ENCODE results near the gene NRXN2. TPM values are rescaled to one million over a fixed set of nuclear protein-coding genes. Genes with fewer than 3 reads are reported as not detected.

Gene NRXN2
- total RNA-seq, 2 experiments from 2014 or later: 0.13 to 0.34 TPM

- Mint-ChIP-seq H3K9me3 (ENCODE audit: insufficient read depth) (no peaks in the 10 kb centered on the region), H3K27ac (no peak overlapping the region), H3K27me3 (ENCODE audit: low read depth) (no peaks in the 10 kb centered on the region), H3K4me1 (ENCODE audit: low read depth) (no peaks in the 10 kb centered on the region), H3K36me3 (ENCODE audit: low read depth) (no peaks in the 10 kb centered on the region), H3K4me3 (no peak overlapping the region)
- ChIA-PET CTCF (interaction anchor here (1.0 kb wide), 2 partner anchors 44 to 212 kb away, joined by 3 to 5 read pairs; no protein-coding TSS in a partner anchor), POLR2A (no interaction called here)
- no peak for ATAC-seq
- DNase-seq: no peak
These were observed 62.3 kb downstream of the NRXN2 start for GRCh38 chr11:64660706-64661105.

GRCh38 chr11:64660205-64660604, 62.8 kb downstream of the NRXN2 start:
- ChIA-PET POLR2A (no interaction called here), CTCF (interaction anchor here (0.8 to 1.0 kb wide), 3 partner anchors 9 to 211 kb away, joined by 3 to 5 read pairs (median 3); no protein-coding TSS in a partner anchor)
- no peaks in the 10 kb centered on the region for H3K36me3 Mint-ChIP-seq (ENCODE audit: low read depth)
- no peaks in the 10 kb centered on the region for H3K9me3 Mint-ChIP-seq (ENCODE audit: insufficient read depth)
- no peak overlapping the region for H3K4me3 Mint-ChIP-seq
- ATAC-seq (no peak), DNase-seq (no peak)
- no peaks in the 10 kb centered on the region for H3K27me3 Mint-ChIP-seq (ENCODE audit: low read depth)
- H3K4me1 Mint-ChIP-seq (ENCODE audit: low read depth): no peaks in the 10 kb centered on the region
- no peak overlapping the region for H3K27ac Mint-ChIP-seq

- H3K4me1 Mint-ChIP-seq (ENCODE audit: low read depth): no peaks in the 10 kb centered on the region
- no peaks in the 10 kb centered on the region for H3K9me3 Mint-ChIP-seq (ENCODE audit: insufficient read depth)
- H3K27me3 Mint-ChIP-seq (ENCODE audit: low read depth): no peaks in the 10 kb centered on the region
- H3K4me3 Mint-ChIP-seq: no peak overlapping the region
- no peak for ATAC-seq
- ChIA-PET POLR2A (no interaction called here), CTCF (interaction anchor here (0.8 to 1.4 kb wide), 5 partner anchors 9 to 211 kb away, joined by 3 to 5 read pairs (median 3); no protein-coding TSS in a partner anchor)
- no peak overlapping the region for H3K27ac Mint-ChIP-seq
- H3K36me3 Mint-ChIP-seq (ENCODE audit: low read depth): no peaks in the 10 kb centered on the region
- no peak for DNase-seq
These were observed 63.4 kb downstream of the NRXN2 start for GRCh38 chr11:64659417-64660144.

GRCh38 chr11:64658265-64658664, 64.7 kb downstream of the NRXN2 start:
- Mint-ChIP-seq H3K36me3 (ENCODE audit: low read depth) (no peaks in the 10 kb centered on the region), H3K4me3 (no peak overlapping the region), H3K4me1 (ENCODE audit: low read depth) (no peaks in the 10 kb centered on the region), H3K9me3 (ENCODE audit: insufficient read depth) (no peaks in the 10 kb centered on the region), H3K27ac (no peak overlapping the region), H3K27me3 (ENCODE audit: low read depth) (no peaks in the 10 kb centered on the region)
- ChIA-PET POLR2A (no interaction called here), CTCF (interaction anchor here (1.0 to 1.4 kb wide), 2 partner anchors 31 to 209 kb away, joined by 3 to 4 read pairs; no protein-coding TSS in a partner anchor)
- ATAC-seq: no peak
- DNase-seq: no peak

DNA sequence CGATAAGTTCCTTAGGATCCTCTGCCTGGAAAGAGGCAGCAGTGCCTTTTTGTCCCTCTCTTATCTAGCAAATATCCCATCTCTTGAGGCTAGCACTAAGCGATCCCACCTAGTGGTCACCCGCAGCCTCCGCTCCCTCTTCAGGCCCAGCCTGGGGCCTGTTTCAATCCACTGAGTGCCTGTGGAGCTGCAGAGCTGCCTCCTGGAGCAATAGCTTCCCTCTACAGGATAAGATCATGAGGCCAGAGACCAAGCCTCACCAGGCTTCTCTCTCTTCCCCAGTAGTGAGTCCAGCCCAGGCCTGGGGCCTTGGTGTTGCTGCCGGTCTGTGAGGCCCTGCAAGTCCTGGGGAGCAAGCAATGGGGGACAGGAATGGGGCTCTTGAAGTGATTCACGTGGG, 66.1 kb downstream of the NRXN2 start:
- H3K4me1 Mint-ChIP-seq (ENCODE audit: low read depth): no peaks in the 10 kb centered on the region
- H3K9me3 Mint-ChIP-seq (ENCODE audit: insufficient read depth): no peaks in the 10 kb centered on the region
- ChIA-PET POLR2A (no interaction called here), CTCF (no interaction called here)
- H3K36me3 Mint-ChIP-seq (ENCODE audit: low read depth): no peaks in the 10 kb centered on the region
- ATAC-seq: no peak
- H3K27ac Mint-ChIP-seq: no peak overlapping the region
- no peak overlapping the region for H3K4me3 Mint-ChIP-seq
- no peaks in the 10 kb centered on the region for H3K27me3 Mint-ChIP-seq (ENCODE audit: low read depth)
- DNase-seq: no peak

- ChIA-PET CTCF (interaction anchor here (1.7 kb wide), 1 partner anchor 201 kb away, joined by 4 read pairs; no protein-coding TSS in a partner anchor), POLR2A (no interaction called here)
- Mint-ChIP-seq H3K4me3 (no peak overlapping the region), H3K4me1 (ENCODE audit: low read depth) (no peaks in the 10 kb centered on the region), H3K36me3 (ENCODE audit: low read depth) (no peaks in the 10 kb centered on the region), H3K9me3 (ENCODE audit: insufficient read depth) (no peaks in the 10 kb centered on the region), H3K27me3 (ENCODE audit: low read depth) (no peaks in the 10 kb centered on the region), H3K27ac (no peak overlapping the region)
- ATAC-seq (no peak), DNase-seq (no peak)
These were observed 66.9 kb downstream of the NRXN2 start for GRCh38 chr11:64655941-64656601.

GRCh38 chr11:64654958-64655541, 67.9 kb downstream of the NRXN2 start:
- POLR2A ChIA-PET: no interaction called here
- DNase-seq: no peak
- CTCF ChIA-PET: interaction anchor here (0.6 to 1.7 kb wide), 2 partner anchors 34 to 200 kb away, joined by 3 to 4 read pairs; no protein-coding TSS in a partner anchor

GRCh38 chr11:64654439-64654838, 68.6 kb downstream of the NRXN2 start:
- no peak for DNase-seq
- Mint-ChIP-seq H3K4me1 (ENCODE audit: low read depth) (no peaks in the 10 kb centered on the region), H3K4me3 (no peak overlapping the region), H3K9me3 (ENCODE audit: insufficient read depth) (no peaks in the 10 kb centered on the region), H3K27me3 (ENCODE audit: low read depth) (no peaks in the 10 kb centered on the region), H3K36me3 (ENCODE audit: low read depth) (no peaks in the 10 kb centered on the region), H3K27ac (no peak overlapping the region)
- no peak for ATAC-seq
- CTCF ChIA-PET: interaction anchor here (0.6 to 1.7 kb wide), 2 partner anchors 34 to 200 kb away, joined by 3 to 4 read pairs; no protein-coding TSS in a partner anchor
- POLR2A ChIA-PET: no interaction called here

More at GRCh38 chr11:64654958-64655541, 67.9 kb downstream of the NRXN2 start:
- Mint-ChIP-seq H3K27me3 (ENCODE audit: low read depth) (no peaks in the 10 kb centered on the region), H3K4me1 (ENCODE audit: low read depth) (no peaks in the 10 kb centered on the region), H3K9me3 (ENCODE audit: insufficient read depth) (no peaks in the 10 kb centered on the region), H3K27ac (peak overlapping the region; percentile 70), H3K36me3 (ENCODE audit: low read depth) (no peaks in the 10 kb centered on the region), H3K4me3 (no peak overlapping the region)
- ATAC-seq: no peak

- Mint-ChIP-seq H3K27ac (no peak overlapping the region), H3K9me3 (ENCODE audit: insufficient read depth) (no peaks in the 10 kb centered on the region), H3K36me3 (ENCODE audit: low read depth) (no peaks in the 10 kb centered on the region), H3K27me3 (ENCODE audit: low read depth) (no peaks in the 10 kb centered on the region), H3K4me1 (ENCODE audit: low read depth) (no peaks in the 10 kb centered on the region), H3K4me3 (no peak overlapping the region)
- DNase-seq: no peak
- ChIA-PET POLR2A (no interaction called here), CTCF (interaction anchor here (1.1 to 2.8 kb wide), 5 partner anchors 49 to 204 kb away, joined by 3 to 16 read pairs (median 5); no protein-coding TSS in a partner anchor)
- no peak for ATAC-seq
These were observed 69.5 kb downstream of the NRXN2 start for GRCh38 chr11:64653388-64653973.

DNA sequence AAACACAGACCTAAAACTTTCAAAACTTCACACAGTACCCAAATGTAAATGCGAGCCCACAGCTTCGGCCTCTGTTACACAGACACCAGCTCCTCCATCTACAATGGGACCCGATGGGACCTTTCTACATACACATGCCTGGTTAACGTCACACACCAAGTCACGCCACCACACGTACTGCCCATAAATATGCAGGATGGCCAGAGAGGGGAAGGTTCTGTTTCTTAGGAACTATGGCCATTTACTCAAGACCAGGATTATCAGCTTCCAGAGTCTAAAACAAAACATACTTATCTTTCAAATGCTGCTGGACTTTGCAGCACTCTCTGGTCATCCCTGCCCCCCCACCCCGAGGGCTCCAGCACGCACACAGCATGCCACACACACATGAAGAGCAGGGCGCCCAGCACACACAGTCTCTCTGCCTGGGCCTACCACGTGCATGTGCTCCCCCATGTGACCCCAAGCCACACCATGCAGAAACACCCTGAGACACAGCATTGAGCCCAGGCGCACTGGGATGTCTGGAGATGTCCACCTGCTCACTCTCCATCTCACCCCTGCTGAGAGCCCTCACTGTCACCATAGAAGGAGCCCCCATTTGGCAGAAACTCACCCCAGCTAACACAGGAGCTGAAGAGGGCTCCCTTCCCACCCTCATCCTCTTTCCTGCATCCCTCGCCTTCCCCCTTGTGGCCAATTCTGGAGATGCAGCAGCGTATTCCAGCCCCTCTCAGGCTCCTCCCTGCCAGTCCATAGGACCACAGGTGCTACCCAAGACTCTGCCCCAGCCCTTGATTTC, 70.2 kb downstream of the NRXN2 start:
- H3K4me3 Mint-ChIP-seq: no peak overlapping the region
- POLR2A ChIA-PET: no interaction called here

GRCh38 chr11:64650923-64651523, 72.0 kb downstream of the NRXN2 start:
- ChIA-PET POLR2A (no interaction called here), CTCF (interaction anchor here (0.6 to 2.8 kb wide), 16 partner anchors 9 to 295 kb away, joined by 3 to 16 read pairs (median 4); no protein-coding TSS in a partner anchor)
- Mint-ChIP-seq H3K4me1 (ENCODE audit: low read depth) (no peaks in the 10 kb centered on the region), H3K9me3 (ENCODE audit: insufficient read depth) (no peaks in the 10 kb centered on the region), H3K27ac (no peak overlapping the region), H3K4me3 (no peak overlapping the region), H3K27me3 (ENCODE audit: low read depth) (peaks cover 11% of the 10 kb centered on the region), H3K36me3 (ENCODE audit: low read depth) (no peaks in the 10 kb centered on the region)
- ATAC-seq (no peak), DNase-seq (peak; percentile 26)

More for the DNA sequence above, 70.2 kb downstream of the NRXN2 start:
- CTCF ChIA-PET: interaction anchor here (1.1 to 2.8 kb wide), 10 partner anchors 14 to 205 kb away, joined by 3 to 16 read pairs (median 4); no protein-coding TSS in a partner anchor
- DNase-seq: peak; percentile 83
- Mint-ChIP-seq H3K36me3 (ENCODE audit: low read depth) (no peaks in the 10 kb centered on the region), H3K9me3 (ENCODE audit: insufficient read depth) (no peaks in the 10 kb centered on the region), H3K4me1 (ENCODE audit: low read depth) (no peaks in the 10 kb centered on the region), H3K27me3 (ENCODE audit: low read depth) (no peaks in the 10 kb centered on the region), H3K27ac (no peak overlapping the region)
- peak; percentile 79 for ATAC-seq
